AG04450 (cell line): ENCODE results near the gene SCN2B. TPM values are rescaled to one million over a fixed set of nuclear protein-coding genes. Genes with fewer than 3 reads are reported as not detected.

Experiments
- CTCF ChIA-PET: fragments of 300-600, 350-600 bp; formaldehyde crosslinking; extraction: SDS; loops from one replicate; lab custom pipeline; 2022; ENCODE audit warnings: antibody characterized with exemption, inconsistent platforms; lab: Charles Lee
- POLR2A ChIA-PET: fragments of 350-600 bp; formaldehyde crosslinking; extraction: SDS; loops from one replicate; lab custom pipeline; 2021; ENCODE audit warnings: antibody characterized with exemption, inconsistent platforms; lab: Yijun Ruan, JAX
- DNase-seq: peaks from one replicate; pipeline ENCODE4 v3.0.0-alpha.2; 2011; ENCODE audit warnings: low read depth, low spot score
- H3K27ac ChIP-seq: one replicate; pipeline ENCODE4 v1.5.1; 2012; ENCODE audit warnings: low read depth, low read length, control low read depth
- H3K27me3 ChIP-seq: one replicate; pipeline ENCODE4 v1.6.0; 2012; ENCODE audit warnings: low read length; ENCODE audit not compliant: control insufficient read depth, insufficient read depth
- H3K4me3 ChIP-seq: 2 replicates; pipeline ENCODE4 v1.5.1; 2011; ENCODE audit warnings: mild to moderate bottlenecking, low read depth, low read length, control low read depth
- H3K9me3 ChIP-seq: 2 replicates; pipeline ENCODE4 v1.5.1; 2012; ENCODE audit warnings: low read length; ENCODE audit not compliant: control insufficient read depth, insufficient read depth
- CTCF ChIP-seq: IDR thresholded peaks from 2 replicates; pipeline ENCODE4 v1.5.1; 2011; ENCODE audit warnings: low read depth, low read length, control low read depth, inconsistent platforms
- polyA plus RNA-seq: library from polyadenylated mRNA; depleted of rRNA; stranded (reverse); fragments of >200 nt; gene quantifications from 2 replicates; pipeline ENCODE4 v1.2.3, GENCODE V29; 2011

The SCN2B gene
- polyA plus RNA-seq, 1 experiment, result 0.01 TPM

- peaks cover 2% of the 10 kb centered on the region for H3K27me3 ChIP-seq
- H3K27ac ChIP-seq, result no peak overlapping the region
- no peak for DNase-seq
- no peak for TF ChIP-seq CTCF
- ChIA-PET POLR2A (no interaction called here), CTCF (no interaction called here)
- H3K9me3 ChIP-seq, result no peaks in the 10 kb centered on the region
- no peak overlapping the region for H3K4me3 ChIP-seq
Observed at GRCh38 chr11:118128721-118129470, 47.5 kb downstream of the SCN2B start.

GRCh38 chr11:118128310-118128709 lies 48.1 kb downstream of the SCN2B start:
- CTCF ChIA-PET, result no interaction called here
- Histone ChIP-seq H3K27me3 (peaks cover 2% of the 10 kb centered on the region), H3K4me3 (no peak overlapping the region), H3K9me3 (no peaks in the 10 kb centered on the region), H3K27ac (no peak overlapping the region)
- DNase-seq, result no peak
- TF ChIP-seq CTCF, result no peak
- POLR2A ChIA-PET, result no interaction called here

- ChIA-PET POLR2A (no interaction called here), CTCF (no interaction called here)
- H3K27me3 ChIP-seq, result peaks cover 2% of the 10 kb centered on the region
- no peak overlapping the region for H3K4me3 ChIP-seq
- no peaks in the 10 kb centered on the region for H3K9me3 ChIP-seq
- TF ChIP-seq CTCF, result no peak
- H3K27ac ChIP-seq, result no peak overlapping the region
- no peak for DNase-seq
Observed at GRCh38 chr11:118126082-118126838, 50.2 kb downstream of the SCN2B start.

- POLR2A ChIA-PET, result no interaction called here
- H3K27ac ChIP-seq, result no peak overlapping the region
Observed at GRCh38 chr11:118124929-118125535, 51.4 kb downstream of the SCN2B start.

More at GRCh38 chr11:118124929-118125535, 51.4 kb downstream of the SCN2B start:
- H3K27me3 ChIP-seq, result peaks cover 2% of the 10 kb centered on the region
- H3K4me3 ChIP-seq, result no peak overlapping the region
- no peak for TF ChIP-seq CTCF
- DNase-seq, result no peak
- H3K9me3 ChIP-seq, result no peaks in the 10 kb centered on the region
- CTCF ChIA-PET, result interaction anchor here (0.6 kb wide), 1 partner anchor 169 kb away, joined by 3 read pairs; no protein-coding TSS in a partner anchor
